GM23338 (cell line): ENCODE measurements around the gene STX8.

Experiments
- CTCF ChIP-seq, 2 experiments: fragments of 200-600 bp in 1 of 2; sonication (generic) in 1 of 2; conservative IDR thresholded peaks; 2 replicates each; pipeline versions ENCODE4 v1.5.1 to v1.6.1; 2016 to 2017; ENCODE audit warnings: antibody characterized with exemption in 2 of 2, low read depth in 2 of 2, mild to moderate bottlenecking in 2 of 2, moderate library complexity in 1 of 2
- EZH2 ChIP-seq: fragments of 200-600 bp; sonication (generic); IDR thresholded peaks from one replicate; pipeline ENCODE4 v1.8.0; 2017; ENCODE audit warnings: antibody characterized with exemption, mild to moderate bottlenecking, low read depth; ENCODE audit not compliant: unreplicated experiment

- TF ChIP-seq CTCF (conservative IDR thresholded peaks at IDR 0.05; ENCODE audit: low read depth in 2 of 2) (no peak), EZH2 (no peak)
Measured at GRCh38 chr17:9381068-9381467, 194.6 kb downstream of the STX8 start.
